WTC11 (cell line): ENCODE results near the gene CPN1.

ENCODE experiments used
- E2F5 ChIP-seq: sonication (generic); formaldehyde crosslinking; IDR thresholded peaks from 2 replicates; pipeline ENCODE4 v1.8.1; 2022; ENCODE audit warnings: mild to moderate bottlenecking, moderate library complexity, missing genetic modification reagents
- ETV6 ChIP-seq: sonication (generic); formaldehyde crosslinking; IDR thresholded peaks from 2 replicates; pipeline ENCODE4 v1.8.1; 2022; ENCODE audit warnings: mild to moderate bottlenecking, missing genetic modification reagents
- NR1H2 ChIP-seq: sonication (generic); formaldehyde crosslinking; IDR thresholded peaks from 2 replicates; pipeline ENCODE4 v1.9.0; 2021; ENCODE audit warnings: mild to moderate bottlenecking, moderate library complexity, missing genetic modification reagents
- TCF7 ChIP-seq: sonication (generic); formaldehyde crosslinking; IDR thresholded peaks from 2 replicates; pipeline ENCODE4 v1.8.0; 2022; ENCODE audit warnings: mild to moderate bottlenecking, low read depth, missing genetic modification reagents, moderate library complexity
- USF1 ChIP-seq: sonication (generic); formaldehyde crosslinking; IDR thresholded peaks from 2 replicates; pipeline ENCODE4 v1.8.0; 2022; ENCODE audit warnings: mild to moderate bottlenecking, missing genetic modification reagents
- ZNF317 ChIP-seq: sonication (generic); formaldehyde crosslinking; IDR thresholded peaks from 2 replicates; pipeline ENCODE4 v1.8.1; 2023; ENCODE audit warnings: low read depth, mild to moderate bottlenecking, moderate library complexity, missing genetic modification reagents, borderline replicate concordance
- TF ChIP-seq, protein P1 (sequence below): fragments of 200-600 bp; IDR thresholded peaks from 2 replicates; pipeline ENCODE4 v1.8.0; 2022; ENCODE audit warnings: antibody characterized with exemption
- TF ChIP-seq, protein P2 (sequence below): sonication (generic); formaldehyde crosslinking; conservative IDR thresholded peaks from 2 replicates; pipeline ENCODE4 v1.8.1; 2022; ENCODE audit warnings: mild to moderate bottlenecking, missing genetic modification reagents
- TF ChIP-seq, protein P3 (sequence below): sonication (generic); formaldehyde crosslinking; IDR thresholded peaks from 2 replicates; pipeline ENCODE4 v1.8.1; 2023; ENCODE audit warnings: mild to moderate bottlenecking, missing genetic modification reagents, moderate library complexity
- TF ChIP-seq, protein P4 (sequence below): sonication (generic); formaldehyde crosslinking; IDR thresholded peaks from 2 replicates; pipeline ENCODE4 v1.8.0; 2022; ENCODE audit warnings: mild to moderate bottlenecking, missing genetic modification reagents
- TF ChIP-seq, protein P5 (sequence below): fragments of 250-450 bp; sonication (Bioruptor Pico); conservative IDR thresholded peaks from 2 replicates; pipeline ENCODE4 v1.9.0; 2021; ENCODE audit warnings: mild to moderate bottlenecking
- TF ChIP-seq, protein P6 (sequence below): fragments of 250-450 bp; sonication (Bioruptor Pico); IDR thresholded peaks from 2 replicates; pipeline ENCODE4 v1.8.0; 2021; ENCODE audit warnings: mild to moderate bottlenecking

DNA sequence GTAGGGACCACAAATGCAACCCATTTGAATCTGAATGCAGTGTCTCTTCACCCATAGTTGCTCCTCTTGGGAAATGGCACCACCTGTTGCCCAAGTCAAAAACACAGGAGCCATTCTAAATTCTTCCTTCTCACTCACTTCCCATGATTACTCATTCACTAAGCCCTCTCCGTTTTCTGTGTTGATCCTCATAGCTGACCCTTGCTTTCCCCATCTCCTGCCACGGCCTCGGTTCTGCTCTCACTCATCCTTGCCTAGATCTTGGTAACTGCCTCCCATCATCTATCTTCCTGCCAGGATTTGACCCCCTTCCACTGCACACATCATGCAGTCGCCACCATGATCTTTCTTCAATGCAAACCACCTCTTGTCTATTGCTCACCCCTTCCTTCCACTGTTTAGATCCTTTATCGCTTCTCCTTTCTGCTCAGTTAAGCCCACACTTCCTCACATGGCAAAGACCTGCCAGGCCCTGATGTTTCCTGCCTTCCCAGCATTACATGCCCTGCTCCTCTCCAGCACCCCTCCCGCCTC lies 19.0 kb upstream of the CPN1 start:
- TF ChIP-seq, protein P1, sequence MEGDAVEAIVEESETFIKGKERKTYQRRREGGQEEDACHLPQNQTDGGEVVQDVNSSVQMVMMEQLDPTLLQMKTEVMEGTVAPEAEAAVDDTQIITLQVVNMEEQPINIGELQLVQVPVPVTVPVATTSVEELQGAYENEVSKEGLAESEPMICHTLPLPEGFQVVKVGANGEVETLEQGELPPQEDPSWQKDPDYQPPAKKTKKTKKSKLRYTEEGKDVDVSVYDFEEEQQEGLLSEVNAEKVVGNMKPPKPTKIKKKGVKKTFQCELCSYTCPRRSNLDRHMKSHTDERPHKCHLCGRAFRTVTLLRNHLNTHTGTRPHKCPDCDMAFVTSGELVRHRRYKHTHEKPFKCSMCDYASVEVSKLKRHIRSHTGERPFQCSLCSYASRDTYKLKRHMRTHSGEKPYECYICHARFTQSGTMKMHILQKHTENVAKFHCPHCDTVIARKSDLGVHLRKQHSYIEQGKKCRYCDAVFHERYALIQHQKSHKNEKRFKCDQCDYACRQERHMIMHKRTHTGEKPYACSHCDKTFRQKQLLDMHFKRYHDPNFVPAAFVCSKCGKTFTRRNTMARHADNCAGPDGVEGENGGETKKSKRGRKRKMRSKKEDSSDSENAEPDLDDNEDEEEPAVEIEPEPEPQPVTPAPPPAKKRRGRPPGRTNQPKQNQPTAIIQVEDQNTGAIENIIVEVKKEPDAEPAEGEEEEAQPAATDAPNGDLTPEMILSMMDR = no peak
- TF ChIP-seq, protein P2, sequence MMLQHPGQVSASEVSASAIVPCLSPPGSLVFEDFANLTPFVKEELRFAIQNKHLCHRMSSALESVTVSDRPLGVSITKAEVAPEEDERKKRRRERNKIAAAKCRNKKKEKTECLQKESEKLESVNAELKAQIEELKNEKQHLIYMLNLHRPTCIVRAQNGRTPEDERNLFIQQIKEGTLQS (CRISPR knock-in tag) = no peak
- no peak for TF ChIP-seq NR1H2 (CRISPR knock-in tag)
- TF ChIP-seq, protein P3, sequence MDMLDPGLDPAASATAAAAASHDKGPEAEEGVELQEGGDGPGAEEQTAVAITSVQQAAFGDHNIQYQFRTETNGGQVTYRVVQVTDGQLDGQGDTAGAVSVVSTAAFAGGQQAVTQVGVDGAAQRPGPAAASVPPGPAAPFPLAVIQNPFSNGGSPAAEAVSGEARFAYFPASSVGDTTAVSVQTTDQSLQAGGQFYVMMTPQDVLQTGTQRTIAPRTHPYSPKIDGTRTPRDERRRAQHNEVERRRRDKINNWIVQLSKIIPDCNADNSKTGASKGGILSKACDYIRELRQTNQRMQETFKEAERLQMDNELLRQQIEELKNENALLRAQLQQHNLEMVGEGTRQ (CRISPR knock-in tag) = no peak
- TF ChIP-seq, protein P4, sequence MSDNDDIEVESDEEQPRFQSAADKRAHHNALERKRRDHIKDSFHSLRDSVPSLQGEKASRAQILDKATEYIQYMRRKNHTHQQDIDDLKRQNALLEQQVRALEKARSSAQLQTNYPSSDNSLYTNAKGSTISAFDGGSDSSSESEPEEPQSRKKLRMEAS (CRISPR knock-in tag) = no peak
- TF ChIP-seq ETV6 (CRISPR knock-in tag) = no peak
- TF ChIP-seq USF1 = no peak
- no peak for TF ChIP-seq ZNF317
- no peak for TF ChIP-seq TCF7 (CRISPR knock-in tag)
- TF ChIP-seq, protein P5, sequence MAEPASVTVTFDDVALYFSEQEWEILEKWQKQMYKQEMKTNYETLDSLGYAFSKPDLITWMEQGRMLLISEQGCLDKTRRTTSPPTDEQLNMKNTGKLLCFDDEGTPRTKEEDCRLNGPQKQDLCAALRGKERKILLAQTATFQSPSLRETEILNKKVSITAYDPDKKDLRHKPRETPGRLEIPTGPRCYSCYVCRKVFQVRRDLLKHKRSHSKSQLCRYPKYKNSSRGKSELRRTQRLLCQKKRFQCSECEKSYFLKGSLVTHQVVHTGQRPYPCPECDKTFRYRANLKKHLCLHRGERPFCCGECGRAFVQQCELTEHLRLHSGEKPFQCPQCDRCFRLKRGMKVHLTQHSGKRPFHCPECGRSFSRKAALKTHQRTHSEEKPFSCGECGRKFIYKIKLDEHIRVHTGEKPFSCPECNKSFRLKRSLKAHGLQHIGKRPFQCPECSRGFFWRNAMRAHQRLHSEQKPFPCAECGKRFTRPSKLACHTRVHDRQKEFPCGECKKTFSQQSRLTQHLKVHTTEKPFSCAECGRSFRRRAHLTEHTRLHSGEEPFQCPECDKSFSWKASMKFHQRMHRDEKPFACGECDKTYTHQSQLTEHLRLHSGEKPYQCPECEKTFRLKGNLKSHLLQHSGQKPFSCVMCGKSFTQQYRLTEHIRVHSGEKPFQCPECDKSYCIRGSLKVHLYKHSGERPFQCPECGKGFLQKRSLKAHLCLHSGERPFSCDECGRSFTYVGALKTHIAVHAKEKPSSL (CRISPR knock-in tag) = no peak
- TF ChIP-seq E2F5 (CRISPR knock-in tag) = no peak
- TF ChIP-seq, protein P6, sequence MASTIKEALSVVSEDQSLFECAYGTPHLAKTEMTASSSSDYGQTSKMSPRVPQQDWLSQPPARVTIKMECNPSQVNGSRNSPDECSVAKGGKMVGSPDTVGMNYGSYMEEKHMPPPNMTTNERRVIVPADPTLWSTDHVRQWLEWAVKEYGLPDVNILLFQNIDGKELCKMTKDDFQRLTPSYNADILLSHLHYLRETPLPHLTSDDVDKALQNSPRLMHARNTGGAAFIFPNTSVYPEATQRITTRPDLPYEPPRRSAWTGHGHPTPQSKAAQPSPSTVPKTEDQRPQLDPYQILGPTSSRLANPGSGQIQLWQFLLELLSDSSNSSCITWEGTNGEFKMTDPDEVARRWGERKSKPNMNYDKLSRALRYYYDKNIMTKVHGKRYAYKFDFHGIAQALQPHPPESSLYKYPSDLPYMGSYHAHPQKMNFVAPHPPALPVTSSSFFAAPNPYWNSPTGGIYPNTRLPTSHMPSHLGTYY (CRISPR knock-in tag) = no peak
